OCI-LY1 (cell line): ENCODE results near the gene SALL1.

Experiments used
- H2AFZ ChIP-seq: fragments of 200-600 bp; sonication (generic), shearing (Covaris generic); 2 replicates; pipeline ENCODE4 v1.6.0; 2014; ENCODE audit warnings: antibody characterized with exemption, mild to moderate bottlenecking, low read length
- H3F3A ChIP-seq: fragments of 200-600 bp; sonication (generic), shearing (Covaris generic); 2 replicates; pipeline ENCODE4 v1.6.0; 2014; ENCODE audit warnings: mild to moderate bottlenecking, antibody characterized with exemption, low read length, moderate library complexity; ENCODE audit not compliant: insufficient read depth
- H3K27ac ChIP-seq: fragments of 200-600 bp; sonication (generic); 2 replicates; pipeline ENCODE4 v1.5.1; 2014; ENCODE audit warnings: low read length, mixed run types, mild to moderate bottlenecking, low read depth; ENCODE audit not compliant: poor library complexity, severe bottlenecking
- H3K27me3 ChIP-seq: fragments of 200-600 bp; sonication (generic); 2 replicates; pipeline ENCODE4 v1.6.0; 2014; ENCODE audit warnings: antibody characterized with exemption, mild to moderate bottlenecking, low read length, moderate library complexity; ENCODE audit not compliant: insufficient read depth
- H3K36me3 ChIP-seq: fragments of 200-600 bp; sonication (generic); 2 replicates; pipeline ENCODE4 v1.6.1; 2014; ENCODE audit warnings: mild to moderate bottlenecking, antibody characterized with exemption, low read length, moderate library complexity, mixed read lengths; ENCODE audit not compliant: insufficient read depth
- H3K4me1 ChIP-seq: fragments of 200-600 bp; sonication (generic); 2 replicates; pipeline ENCODE4 v1.5.1; 2014; ENCODE audit warnings: mild to moderate bottlenecking, low read length, moderate library complexity; ENCODE audit not compliant: insufficient read depth, severe bottlenecking
- H3K4me2 ChIP-seq: fragments of 200-600 bp; sonication (generic), shearing (Covaris generic); 2 replicates; pipeline ENCODE4 v1.6.1; 2014; ENCODE audit warnings: low read length
- H3K4me3 ChIP-seq: fragments of 200-600 bp; sonication (generic); 2 replicates; pipeline ENCODE4 v1.5.1; 2014; ENCODE audit warnings: low read length, low read depth, mild to moderate bottlenecking, mixed read lengths; ENCODE audit not compliant: poor library complexity, severe bottlenecking
- H3K79me2 ChIP-seq: fragments of 200-600 bp; shearing (Covaris generic); 2 replicates; pipeline ENCODE4 v1.6.1; 2016; ENCODE audit warnings: mixed run types, low read length, mixed read lengths; ENCODE audit not compliant: insufficient read depth
- H3K9ac ChIP-seq: fragments of 200-600 bp; sonication (generic), shearing (Covaris generic); 2 replicates; pipeline ENCODE4 v1.6.1; 2014; ENCODE audit warnings: mild to moderate bottlenecking, low read length, mixed read lengths
- H3K9me2 ChIP-seq: fragments of 200-600 bp; sonication (generic), shearing (Covaris generic); 2 replicates; pipeline ENCODE4 v1.6.1; 2014; ENCODE audit warnings: low read depth, mild to moderate bottlenecking, low read length, mixed read lengths
- H3K9me3 ChIP-seq: fragments of 200-600 bp; shearing (Covaris generic); 2 replicates; pipeline ENCODE4 v1.6.1; 2014; ENCODE audit warnings: low read length, mixed read lengths
- H4K20me1 ChIP-seq: fragments of 200-600 bp; sonication (generic), shearing (Covaris generic); 2 replicates; pipeline ENCODE4 v1.6.0; 2016; ENCODE audit warnings: mild to moderate bottlenecking, low read length; ENCODE audit not compliant: insufficient read depth
- CTCF ChIP-seq: fragments of 200-600 bp; sonication (generic), shearing (Covaris generic); IDR thresholded peaks from 2 replicates; pipeline ENCODE4 v1.5.1; 2017; ENCODE audit warnings: mild to moderate bottlenecking, antibody characterized with exemption, low read length, moderate library complexity, mixed read lengths
- EZH2 ChIP-seq: fragments of 200-600 bp; sonication (generic), shearing (Covaris generic); IDR thresholded peaks from 2 replicates; pipeline ENCODE4 v1.8.0; 2017; ENCODE audit warnings: borderline replicate concordance, mixed run types, mild to moderate bottlenecking, antibody characterized with exemption, low read length, moderate library complexity, mixed read lengths

The SALL1 gene

GRCh38 chr16:51153577-51154031 is 2.5 kb upstream of the SALL1 start:
- Histone ChIP-seq H3K9ac (no peak overlapping the region), H3K9me2 (no peaks in the 10 kb centered on the region), H3K27me3 (no peaks in the 10 kb centered on the region), H3K36me3 (no peaks in the 10 kb centered on the region), H4K20me1 (no peaks in the 10 kb centered on the region), H3K27ac (no peak overlapping the region), H3F3A (no peaks in the 10 kb centered on the region), H3K9me3 (no peaks in the 10 kb centered on the region), H3K4me1 (no peaks in the 10 kb centered on the region), H3K4me2 (no peak overlapping the region), H3K4me3 (no peak overlapping the region), H2AFZ (no peak overlapping the region), H3K79me2 (no peaks in the 10 kb centered on the region)
- TF ChIP-seq EZH2 (no peak), CTCF (no peak)

GRCh38 chr16:51152691-51153576 is 1.9 kb upstream of the SALL1 start:
- Histone ChIP-seq H3K4me2 (no peak overlapping the region), H3K9ac (no peak overlapping the region)
- TF ChIP-seq EZH2 = no peak
- no peak for TF ChIP-seq CTCF

GRCh38 chr16:51151961-51152663 is 1.0 kb upstream of the SALL1 start:
- Histone ChIP-seq H3K9ac (no peak overlapping the region), H4K20me1 (no peaks in the 10 kb centered on the region), H3F3A (no peaks in the 10 kb centered on the region), H3K79me2 (no peaks in the 10 kb centered on the region), H3K4me1 (no peaks in the 10 kb centered on the region), H3K36me3 (no peaks in the 10 kb centered on the region), H3K9me3 (no peaks in the 10 kb centered on the region), H2AFZ (no peak overlapping the region), H3K4me3 (no peak overlapping the region), H3K27me3 (no peaks in the 10 kb centered on the region), H3K9me2 (no peaks in the 10 kb centered on the region), H3K27ac (no peak overlapping the region), H3K4me2 (no peak overlapping the region)
- TF ChIP-seq EZH2 = no peak
- TF ChIP-seq CTCF = no peak

More at GRCh38 chr16:51152691-51153576, 1.9 kb upstream of the SALL1 start:
- no peaks in the 10 kb centered on the region for H3K4me1 ChIP-seq
- H3K9me3 ChIP-seq = no peaks in the 10 kb centered on the region
- H2AFZ ChIP-seq = no peak overlapping the region
- no peak overlapping the region for H3K27ac ChIP-seq
- no peak overlapping the region for H3K4me3 ChIP-seq
- no peaks in the 10 kb centered on the region for H3K79me2 ChIP-seq
- no peaks in the 10 kb centered on the region for H3F3A ChIP-seq
- H3K9me2 ChIP-seq = no peaks in the 10 kb centered on the region
- no peaks in the 10 kb centered on the region for H4K20me1 ChIP-seq
- H3K36me3 ChIP-seq = no peaks in the 10 kb centered on the region
- H3K27me3 ChIP-seq = no peaks in the 10 kb centered on the region
